Glutamatergic neuron (in vitro differentiated cells): ENCODE measurements around the gene NES. TPM values are rescaled to one million over a fixed set of nuclear protein-coding genes. Genes with fewer than 3 reads are reported as not detected.

ENCODE experiments used
- DNase-seq: peaks from one replicate; pipeline ENCODE4 v3.0.0; 2022
- H3K27ac Mint-ChIP-seq: one replicate; pipeline ENCODE4 v1.8.0; 2020; ENCODE audit warnings: mild to moderate bottlenecking, mixed read lengths, inconsistent platforms; ENCODE audit not compliant: unreplicated experiment
- H3K27me3 Mint-ChIP-seq: one replicate; pipeline ENCODE4 v1.8.0; 2020; ENCODE audit warnings: mild to moderate bottlenecking, moderate library complexity, mixed read lengths, inconsistent platforms; ENCODE audit not compliant: unreplicated experiment
- H3K36me3 Mint-ChIP-seq: one replicate; pipeline ENCODE4 v1.8.0; 2020; ENCODE audit warnings: mild to moderate bottlenecking, mixed read lengths, inconsistent platforms; ENCODE audit not compliant: unreplicated experiment
- H3K4me1 Mint-ChIP-seq: one replicate; pipeline ENCODE4 v1.8.0; 2020; ENCODE audit warnings: mild to moderate bottlenecking, low read depth, mixed read lengths, inconsistent platforms; ENCODE audit not compliant: unreplicated experiment
- H3K4me3 Mint-ChIP-seq: one replicate; pipeline ENCODE4 v1.8.0; 2020; ENCODE audit warnings: mild to moderate bottlenecking, mixed read lengths, inconsistent platforms; ENCODE audit not compliant: unreplicated experiment
- H3K9me3 Mint-ChIP-seq: one replicate; pipeline ENCODE4 v1.8.0; 2020; ENCODE audit warnings: mild to moderate bottlenecking, moderate library complexity, mixed read lengths, inconsistent platforms; ENCODE audit not compliant: unreplicated experiment
- total RNA-seq: library from RNA; stranded (reverse); fragmentation: NEBNext Ultra II Directional; extraction: Animal tissue kit (Norgen Biotek cat#: 25700); gene quantifications from one replicate; pipeline ENCODE4 v1.2.1, GENCODE V29; 2021; ENCODE audit not compliant: unreplicated experiment
- TF ChIP-seq, protein P1 (sequence below): fragments of 200-600 bp; sonication (generic); IDR thresholded peaks from one replicate; pipeline ENCODE4 v1.5.0; 2021; ENCODE audit not compliant: partially characterized antibody, unreplicated experiment

NES gene
- total RNA-seq, 1 donor from 2014 or later: 375 TPM

DNA sequence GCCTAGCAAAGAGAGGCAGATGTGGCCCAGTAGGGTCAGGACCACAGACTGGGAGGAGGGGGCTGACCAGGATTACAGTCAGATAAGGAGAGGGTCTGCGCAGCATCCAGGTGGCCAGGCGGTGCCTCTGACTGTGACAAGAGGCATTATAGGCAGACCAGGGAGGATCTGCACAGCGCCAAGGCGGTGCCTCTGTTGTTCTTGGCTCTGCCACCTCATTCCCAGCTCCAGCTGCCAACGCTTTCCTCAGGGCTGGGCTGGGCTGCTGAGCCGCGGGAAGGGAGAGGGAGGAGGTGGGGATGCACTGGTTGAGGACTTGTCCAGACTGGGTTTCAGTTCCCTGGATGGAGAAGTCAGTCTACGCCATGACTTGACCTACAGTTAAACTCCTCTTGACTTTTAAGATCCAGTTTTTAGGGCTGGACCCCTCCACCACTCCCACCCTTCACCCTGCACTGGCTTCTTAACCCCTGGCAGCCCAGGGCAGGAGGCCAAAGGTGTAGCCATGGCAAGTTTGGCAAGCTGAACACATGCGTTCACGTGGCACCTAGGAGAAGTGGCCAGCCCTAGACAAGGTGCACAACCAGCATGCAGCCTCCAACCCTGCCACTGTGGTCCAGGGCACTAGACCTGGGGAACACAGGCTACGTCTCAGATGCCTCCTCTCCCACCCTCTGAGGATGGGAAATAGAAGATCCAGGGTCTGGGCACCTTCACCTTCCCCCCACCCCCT, 32.7 kb upstream of the NES start:
- H3K27ac Mint-ChIP-seq: no peak overlapping the region
- H3K4me1 Mint-ChIP-seq: peaks cover 12% of the 10 kb centered on the region
- H3K36me3 Mint-ChIP-seq: no peaks in the 10 kb centered on the region
- peaks cover 8% of the 10 kb centered on the region for H3K27me3 Mint-ChIP-seq
- no peak for DNase-seq
- TF ChIP-seq, protein P1, sequence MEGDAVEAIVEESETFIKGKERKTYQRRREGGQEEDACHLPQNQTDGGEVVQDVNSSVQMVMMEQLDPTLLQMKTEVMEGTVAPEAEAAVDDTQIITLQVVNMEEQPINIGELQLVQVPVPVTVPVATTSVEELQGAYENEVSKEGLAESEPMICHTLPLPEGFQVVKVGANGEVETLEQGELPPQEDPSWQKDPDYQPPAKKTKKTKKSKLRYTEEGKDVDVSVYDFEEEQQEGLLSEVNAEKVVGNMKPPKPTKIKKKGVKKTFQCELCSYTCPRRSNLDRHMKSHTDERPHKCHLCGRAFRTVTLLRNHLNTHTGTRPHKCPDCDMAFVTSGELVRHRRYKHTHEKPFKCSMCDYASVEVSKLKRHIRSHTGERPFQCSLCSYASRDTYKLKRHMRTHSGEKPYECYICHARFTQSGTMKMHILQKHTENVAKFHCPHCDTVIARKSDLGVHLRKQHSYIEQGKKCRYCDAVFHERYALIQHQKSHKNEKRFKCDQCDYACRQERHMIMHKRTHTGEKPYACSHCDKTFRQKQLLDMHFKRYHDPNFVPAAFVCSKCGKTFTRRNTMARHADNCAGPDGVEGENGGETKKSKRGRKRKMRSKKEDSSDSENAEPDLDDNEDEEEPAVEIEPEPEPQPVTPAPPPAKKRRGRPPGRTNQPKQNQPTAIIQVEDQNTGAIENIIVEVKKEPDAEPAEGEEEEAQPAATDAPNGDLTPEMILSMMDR: no peak
- no peaks in the 10 kb centered on the region for H3K9me3 Mint-ChIP-seq
- no peak overlapping the region for H3K4me3 Mint-ChIP-seq

DNA sequence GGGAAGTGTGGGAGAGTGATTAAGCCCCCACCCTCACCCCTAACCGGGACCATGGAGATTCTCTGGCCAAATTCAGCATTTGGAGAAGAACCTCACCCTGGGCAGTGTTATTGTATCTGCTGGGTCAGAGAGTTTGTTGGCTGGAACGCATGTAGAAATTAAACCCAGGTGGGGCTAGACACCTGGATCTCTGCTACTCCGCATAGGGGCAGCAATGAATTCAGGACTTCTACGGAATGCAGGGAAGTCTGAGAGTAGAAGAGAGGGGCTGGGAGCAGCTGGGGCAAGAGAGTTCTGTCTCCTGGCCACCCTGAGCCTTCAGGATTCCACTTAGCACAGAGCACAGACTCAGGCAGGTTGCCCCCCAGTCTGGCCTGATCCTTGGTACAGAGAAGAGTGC, 31.8 kb upstream of the NES start:
- Mint-ChIP-seq H3K9me3 (no peaks in the 10 kb centered on the region), H3K4me3 (no peak overlapping the region), H3K4me1 (peaks cover 18% of the 10 kb centered on the region), H3K27ac (no peak overlapping the region), H3K27me3 (peaks cover 13% of the 10 kb centered on the region), H3K36me3 (no peaks in the 10 kb centered on the region)
- TF ChIP-seq, protein P1: no peak
- no peak for DNase-seq

DNA sequence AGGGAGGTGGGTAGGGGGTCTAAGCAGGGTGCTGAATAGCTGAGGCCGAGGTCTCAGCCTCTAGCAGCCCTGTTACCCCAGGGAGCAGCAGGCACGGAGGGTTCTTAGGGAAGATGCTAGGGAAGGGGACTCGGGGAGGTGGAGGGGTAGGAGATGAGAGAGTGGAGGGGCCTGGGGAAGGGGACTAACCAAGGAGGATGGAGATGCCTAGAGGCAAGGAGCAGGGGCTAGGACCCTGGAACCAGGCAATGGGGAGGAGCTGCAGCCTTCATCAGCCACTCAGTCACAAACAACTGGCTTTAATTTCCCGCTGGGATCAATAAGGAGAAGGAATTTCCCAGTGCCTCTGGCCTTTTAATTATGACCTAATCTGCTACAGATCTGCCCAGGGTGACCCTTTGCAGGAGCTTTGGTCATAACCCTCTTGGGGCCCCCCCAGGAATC, 31.0 kb upstream of the NES start:
- TF ChIP-seq, protein P1: no peak
- H3K4me3 Mint-ChIP-seq: no peak overlapping the region
- H3K36me3 Mint-ChIP-seq: no peaks in the 10 kb centered on the region
- no peaks in the 10 kb centered on the region for H3K9me3 Mint-ChIP-seq
- no peak overlapping the region for H3K27ac Mint-ChIP-seq
- no peak for DNase-seq
- peaks cover 20% of the 10 kb centered on the region for H3K4me1 Mint-ChIP-seq
- H3K27me3 Mint-ChIP-seq: peaks cover 13% of the 10 kb centered on the region

DNA sequence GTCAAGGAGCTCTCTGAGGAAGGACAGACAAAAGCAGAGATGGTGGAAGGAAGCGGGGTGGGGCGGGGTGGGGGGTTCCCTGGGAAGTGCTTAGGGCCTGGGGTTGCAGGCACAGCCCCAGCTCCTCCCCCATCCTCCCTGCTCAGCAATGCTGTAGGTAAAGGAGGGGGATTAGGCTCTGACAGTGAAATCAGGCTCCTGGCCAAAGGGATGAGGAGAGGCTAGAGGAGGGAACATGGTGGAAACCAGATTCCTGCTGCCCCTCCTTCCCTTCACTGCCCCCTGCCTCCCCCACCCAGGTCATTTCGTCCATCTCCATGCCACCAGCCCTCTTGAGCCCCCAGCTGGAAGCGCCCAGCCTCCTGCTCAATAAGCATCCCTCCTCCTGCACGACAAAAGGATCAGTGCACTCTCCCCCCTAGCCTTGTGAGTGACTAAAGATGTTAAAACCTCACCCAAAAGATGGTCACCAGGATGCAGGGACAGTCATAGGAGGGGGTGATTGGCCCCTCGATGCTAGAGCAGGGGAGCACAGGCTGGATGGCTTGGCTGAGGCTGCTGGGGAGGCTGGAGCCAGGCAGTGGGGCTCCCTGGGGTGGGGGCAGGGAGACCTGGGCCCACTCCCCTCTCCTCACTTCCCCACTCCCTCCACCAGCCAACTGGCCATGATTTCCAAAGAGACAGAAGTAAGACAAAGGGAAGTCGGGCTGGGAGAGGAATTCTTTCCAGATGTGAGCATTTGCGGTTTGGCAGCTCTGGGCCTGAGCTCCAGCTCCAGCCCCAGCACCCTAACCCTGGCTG, 30.4 kb upstream of the NES start:
- Mint-ChIP-seq H3K27ac (no peak overlapping the region), H3K27me3 (peaks cover 13% of the 10 kb centered on the region), H3K4me3 (peak overlapping the region; percentile 79), H3K9me3 (no peaks in the 10 kb centered on the region), H3K36me3 (no peaks in the 10 kb centered on the region), H3K4me1 (peaks cover 20% of the 10 kb centered on the region)
- TF ChIP-seq, protein P1: no peak
- no peak for DNase-seq
